COLO668 (cell line): ENCODE measurements around the gene MGAT4B.
"Not testable (repeated sequence)": the region's sequence is repeated elsewhere in the genome, so short reads cannot be mapped to it uniquely, and the experiment has no call there.

Experiments
- DNase-seq: peaks from one replicate; lab custom pipeline; 2025; ENCODE audit not compliant: unreplicated experiment; lab: John Stamatoyannopoulos, UW

MGAT4B gene

DNA sequence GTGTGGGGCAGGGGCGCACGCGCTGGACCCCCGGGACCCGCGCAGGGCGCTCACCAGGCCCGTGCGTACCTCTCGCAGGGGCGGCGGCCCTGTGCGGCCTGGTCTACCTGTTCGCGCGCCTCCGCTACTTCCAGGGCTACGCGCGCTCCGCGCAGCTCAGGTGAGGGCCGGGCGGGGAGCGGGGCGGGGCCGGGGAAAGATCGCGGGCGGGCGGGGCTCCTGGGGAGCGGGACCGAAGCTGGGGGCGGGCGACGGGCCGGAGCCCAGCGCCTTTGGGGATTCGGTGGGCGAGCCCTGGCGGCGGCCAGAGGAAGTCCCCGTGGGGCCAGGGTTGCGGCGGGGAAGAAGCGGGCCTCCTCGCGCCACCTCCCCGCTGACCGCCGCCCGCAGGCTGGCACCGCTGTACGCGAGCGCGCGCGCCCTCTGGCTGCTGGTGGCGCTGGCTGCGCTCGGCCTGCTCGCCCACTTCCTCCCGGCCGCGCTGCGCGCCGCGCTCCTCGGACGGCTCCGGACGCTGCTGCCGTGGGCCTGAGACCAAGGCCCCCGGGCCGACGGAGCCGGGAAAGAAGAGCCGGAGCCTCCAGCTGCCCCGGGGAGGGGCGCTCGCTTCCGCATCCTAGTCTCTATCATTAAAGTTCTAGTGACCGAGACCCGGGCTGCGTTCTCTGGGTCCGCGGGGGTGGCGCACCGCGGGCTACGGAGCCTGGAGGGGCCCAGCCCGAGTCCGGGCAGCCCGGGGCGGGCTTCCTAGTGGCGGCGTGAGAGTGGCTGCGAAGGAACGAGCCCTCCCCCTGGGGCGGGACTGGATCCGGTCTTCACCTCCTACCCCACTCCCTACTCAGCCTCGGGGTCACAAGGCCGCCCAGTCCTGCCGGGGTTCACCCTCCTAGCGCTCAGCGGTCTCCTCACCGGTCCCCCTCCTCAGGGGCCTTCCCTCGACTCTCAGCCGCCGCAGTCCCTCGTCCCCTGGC lies 10.5 kb downstream of the MGAT4B start:
- peak; percentile 90 for DNase-seq

DNA sequence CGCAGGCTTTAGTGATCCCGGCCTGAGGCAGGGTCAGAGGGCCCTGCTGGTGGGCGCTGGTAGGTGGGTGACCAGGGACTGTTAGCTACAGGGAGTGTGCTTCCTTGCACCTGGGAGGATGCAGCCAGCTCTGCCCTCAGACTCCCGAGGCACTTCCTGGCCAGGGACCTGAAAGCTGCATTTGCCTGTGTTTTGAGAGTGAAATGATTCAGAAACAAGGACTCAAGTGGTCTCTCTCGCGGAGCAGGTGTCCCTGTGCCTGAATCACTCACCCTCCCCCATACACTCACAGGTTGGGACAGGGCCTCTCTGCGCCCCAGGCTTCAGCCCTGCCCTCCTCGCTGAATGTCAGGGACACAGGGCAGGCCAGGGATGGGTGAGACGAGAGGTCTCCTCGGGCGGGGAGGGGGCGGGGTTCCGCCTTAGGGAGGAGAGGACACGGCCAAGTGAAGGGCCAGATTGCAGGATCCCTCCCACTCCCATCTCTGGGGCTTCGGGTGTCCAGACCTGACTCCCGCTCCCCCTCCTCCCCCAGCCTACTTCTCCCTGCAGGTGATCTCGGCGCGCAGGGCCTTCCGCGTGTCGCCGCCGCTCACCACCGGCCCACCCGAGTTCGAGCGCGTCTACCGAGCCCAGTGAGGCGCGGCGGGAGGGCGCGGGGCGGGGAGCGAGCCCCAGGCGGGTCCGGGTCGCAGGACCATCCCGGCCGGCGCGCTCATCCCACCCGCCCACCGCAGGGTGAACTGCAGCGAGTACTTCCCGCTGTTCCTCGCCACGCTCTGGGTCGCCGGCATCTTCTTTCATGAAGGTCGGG lies 11.4 kb downstream of the MGAT4B start:
- peak; percentile 75 for DNase-seq

DNA sequence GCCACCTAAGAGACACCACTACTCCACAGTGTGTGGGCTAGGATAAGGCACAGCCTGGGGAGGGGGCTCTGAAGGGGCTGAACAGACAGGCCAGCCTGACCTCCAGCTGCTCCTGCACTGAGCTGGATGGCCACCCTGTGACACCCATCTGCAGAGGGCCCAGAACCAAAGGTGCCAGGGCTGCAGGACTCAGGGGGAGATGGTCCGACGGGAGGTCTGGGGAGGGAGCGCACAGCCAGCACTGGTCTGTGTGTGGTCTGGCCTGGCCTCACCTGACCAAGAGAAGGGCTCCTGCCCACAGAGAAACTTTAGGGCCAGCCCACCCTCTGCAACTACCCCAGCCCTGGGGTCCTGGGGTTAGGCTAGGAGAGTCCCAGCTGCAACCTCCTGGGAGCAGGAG lies 12.1 kb downstream of the MGAT4B start:
- DNase-seq, result no peak

DNA sequence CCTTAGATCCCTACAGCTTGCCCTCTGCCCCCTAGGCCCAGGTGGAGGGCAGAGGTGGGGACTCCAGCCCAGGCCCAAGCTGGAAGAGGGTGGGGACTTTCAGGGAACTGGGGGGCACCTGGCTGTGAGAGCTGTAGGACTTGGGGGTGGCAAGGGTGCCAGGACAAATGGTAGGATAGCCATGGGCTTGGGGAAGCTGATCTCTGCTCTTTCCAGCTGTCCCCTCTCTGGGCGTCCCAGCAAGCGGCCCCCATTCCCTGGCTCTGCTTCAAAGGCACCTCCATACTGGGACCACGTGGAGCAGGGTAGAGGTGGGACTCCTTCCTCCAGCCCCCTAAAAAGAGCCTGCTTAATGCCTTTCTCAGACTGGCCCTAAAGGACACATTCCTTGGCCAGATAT lies 12.5 kb downstream of the MGAT4B start:
- no peak for DNase-seq

DNA sequence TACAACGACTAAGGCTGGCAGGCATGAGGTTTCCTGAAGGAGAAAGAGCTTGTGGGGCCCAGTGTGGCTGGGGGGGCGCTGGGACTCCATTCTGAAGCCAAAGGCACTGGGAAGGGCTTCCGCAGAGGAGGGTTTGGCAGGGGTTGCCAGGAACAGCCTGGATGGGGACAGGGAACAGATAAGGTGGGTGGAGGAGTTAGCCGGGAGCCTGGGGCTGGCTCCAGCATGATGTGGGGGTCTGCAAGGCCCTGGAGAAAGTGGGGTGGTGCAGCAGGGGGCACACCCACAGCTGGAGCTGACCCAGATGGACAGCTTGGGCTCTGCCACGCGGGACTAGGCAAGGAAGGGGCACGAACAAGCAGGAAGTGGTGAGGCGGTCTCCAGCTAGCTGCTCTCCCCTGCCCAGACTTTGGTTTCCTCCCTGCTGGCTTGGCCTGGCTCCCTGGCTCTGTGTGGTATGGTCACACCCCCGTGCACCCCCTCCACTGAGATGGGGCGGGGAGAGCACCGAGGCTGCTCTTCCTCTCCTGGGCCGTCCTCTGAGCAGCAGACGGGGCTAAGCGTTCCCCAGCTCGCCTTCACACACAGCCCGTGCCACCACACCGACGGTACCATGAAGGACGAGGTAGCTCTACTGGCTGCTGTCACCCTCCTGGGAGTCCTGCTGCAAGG lies 13.1 kb downstream of the MGAT4B start, which contains the start of gene LTC4S:
LTC4S (plus strand) TSS at position 519 of the 672 bp plus-strand sequence; CDS start at position 614, 95 bp downstream.
- no peak for DNase-seq

DNA sequence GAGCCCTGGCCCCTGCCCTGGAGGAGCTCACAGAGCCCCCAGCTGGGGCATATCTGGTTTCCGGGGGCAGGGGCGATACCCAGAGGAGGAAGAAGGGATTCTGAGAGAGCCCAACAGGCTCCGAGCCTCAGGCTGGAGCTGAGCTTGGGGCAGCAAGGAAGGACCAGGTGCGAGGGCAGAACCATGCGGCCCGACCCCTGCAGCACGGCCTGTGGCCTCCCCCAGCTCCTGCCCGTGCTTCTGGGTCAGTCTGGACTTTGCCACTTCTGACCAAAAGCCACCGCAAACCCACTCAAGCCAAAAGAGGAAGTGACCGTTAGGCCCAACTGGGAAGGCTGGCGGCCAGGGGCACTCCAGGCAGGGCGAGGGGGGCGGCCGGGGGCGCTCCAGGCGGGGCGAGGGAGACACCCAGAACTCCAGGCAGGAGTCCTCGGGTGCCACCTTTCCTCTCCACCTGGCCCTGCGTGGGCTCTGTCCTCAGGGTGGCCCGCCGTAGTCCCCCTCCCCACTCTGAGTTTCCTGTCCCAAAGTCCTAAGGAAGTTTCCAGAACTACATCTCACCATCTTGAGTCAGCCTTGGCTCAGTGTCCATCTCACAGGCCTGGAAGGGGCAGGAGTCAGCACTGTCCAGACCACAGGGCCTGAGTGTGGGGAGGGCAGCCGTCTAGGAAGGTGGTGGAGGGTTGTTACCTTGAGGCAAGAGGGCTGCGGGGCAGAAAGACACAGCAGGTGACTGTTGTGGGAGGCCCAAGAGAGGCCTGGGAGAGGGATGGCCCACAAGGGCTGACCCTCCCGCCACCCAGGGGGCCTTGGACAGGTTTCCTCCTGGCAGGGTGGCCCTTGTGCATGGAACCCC lies 13.8 kb downstream of the MGAT4B start:
- DNase-seq, result no peak

DNA sequence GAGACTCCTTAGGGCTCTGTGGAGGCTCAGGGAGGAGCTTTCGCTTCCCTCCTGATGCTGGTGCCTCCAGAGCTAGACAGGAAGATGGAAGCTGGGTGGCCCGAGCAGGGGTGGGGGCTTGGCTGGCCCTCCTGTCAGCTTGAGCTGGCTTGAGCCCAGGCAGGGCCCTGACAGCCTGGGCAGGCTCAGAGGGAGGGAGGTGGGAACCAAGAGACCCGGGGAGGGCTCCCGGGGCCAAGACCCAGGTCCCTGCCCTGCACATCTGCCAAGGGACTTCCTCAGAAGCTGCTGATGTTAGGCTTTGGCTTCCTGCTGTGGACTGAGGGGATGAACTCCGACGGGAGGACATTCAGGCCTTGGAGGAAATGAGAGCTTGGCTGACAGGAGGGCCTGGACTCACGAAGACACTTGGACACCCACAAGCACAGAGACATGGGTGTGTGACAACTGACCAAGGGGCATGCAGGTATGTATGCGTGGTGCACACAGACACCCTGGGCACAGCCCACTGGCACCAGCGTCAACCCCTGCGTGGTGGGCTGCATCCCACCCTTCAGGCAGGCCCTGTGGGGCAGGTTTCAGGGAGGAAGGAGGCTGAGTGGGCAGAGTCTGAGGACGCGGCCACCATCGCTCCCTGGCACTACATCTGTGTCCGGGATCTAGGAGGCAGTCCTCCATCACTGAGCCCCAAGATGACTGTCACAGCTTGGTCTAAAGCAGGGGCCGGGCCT lies 14.6 kb downstream of the MGAT4B start:
- no peak for DNase-seq

DNA sequence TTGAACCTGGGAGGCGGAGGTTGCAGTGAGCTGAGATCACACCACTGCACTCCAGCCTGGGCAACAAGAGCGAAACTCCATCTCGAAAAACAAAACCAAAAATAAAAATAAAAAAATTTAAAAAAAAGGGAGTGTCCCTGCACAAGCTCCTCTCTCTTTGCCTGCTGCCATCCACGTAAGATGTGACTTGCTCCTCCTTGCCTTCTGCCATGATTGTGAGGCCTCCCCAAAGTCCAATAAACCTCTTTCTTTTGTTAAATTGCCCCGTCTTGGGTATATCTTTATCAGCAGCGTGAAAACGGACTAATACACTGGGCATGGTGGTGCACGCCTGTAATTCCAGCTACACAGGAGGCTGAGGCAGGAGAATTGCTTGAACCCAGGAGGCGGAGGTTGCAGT lies 17.4 kb downstream of the MGAT4B start:
- not testable (repeated sequence) for DNase-seq

DNA sequence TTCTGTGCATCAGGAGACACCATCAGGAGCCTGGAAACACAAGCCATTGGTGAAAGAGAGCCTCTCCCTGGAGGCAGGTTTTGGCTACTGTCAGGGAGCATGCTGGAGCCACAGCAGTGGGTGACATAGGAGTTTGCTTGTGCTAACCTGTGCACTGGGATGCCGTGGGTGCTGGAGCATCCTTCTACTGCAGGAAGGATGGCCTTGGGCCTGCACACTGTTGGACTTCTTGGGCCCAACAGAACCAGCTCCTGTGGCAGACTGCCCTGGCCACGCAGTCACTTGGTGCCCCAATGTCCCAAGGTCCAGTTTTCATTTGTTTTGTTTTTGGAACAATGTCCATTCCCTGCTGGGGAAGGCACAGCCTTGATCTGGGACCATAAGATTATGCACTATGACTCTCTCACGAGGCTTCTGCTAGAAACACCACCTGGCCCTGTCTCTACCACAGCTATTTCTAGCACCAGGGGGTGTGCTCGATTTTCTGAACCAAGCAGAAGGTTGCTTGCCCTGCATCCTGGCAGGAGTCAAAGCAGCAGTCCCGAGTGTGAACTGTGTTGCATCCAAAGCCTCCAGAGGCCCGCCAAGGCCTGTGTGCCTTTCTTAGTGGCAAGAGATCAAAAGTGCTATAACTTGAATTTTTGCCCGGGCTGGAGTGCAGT lies 18.3 kb downstream of the MGAT4B start:
- DNase-seq, result no peak

DNA sequence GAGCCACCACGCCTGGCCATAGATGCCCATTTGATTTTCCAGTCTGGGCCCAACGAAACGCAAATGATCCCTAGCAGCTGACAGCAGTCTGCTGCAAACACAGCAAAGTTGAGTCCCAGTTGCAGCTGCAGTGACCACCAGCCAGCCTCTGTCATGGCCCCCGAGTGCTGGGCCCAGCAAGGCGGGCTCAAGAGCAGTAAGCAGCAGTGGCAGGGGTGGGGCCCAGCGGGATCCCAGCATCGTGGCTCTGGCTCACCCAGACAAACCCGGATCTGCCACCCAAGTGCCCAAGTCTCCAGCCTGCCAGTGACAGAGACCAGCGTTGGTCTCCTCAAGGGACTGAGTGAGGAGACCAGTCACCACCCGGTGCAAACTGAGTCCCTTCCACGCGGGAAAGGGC lies 19.8 kb downstream of the MGAT4B start:
- no peak for DNase-seq

DNA sequence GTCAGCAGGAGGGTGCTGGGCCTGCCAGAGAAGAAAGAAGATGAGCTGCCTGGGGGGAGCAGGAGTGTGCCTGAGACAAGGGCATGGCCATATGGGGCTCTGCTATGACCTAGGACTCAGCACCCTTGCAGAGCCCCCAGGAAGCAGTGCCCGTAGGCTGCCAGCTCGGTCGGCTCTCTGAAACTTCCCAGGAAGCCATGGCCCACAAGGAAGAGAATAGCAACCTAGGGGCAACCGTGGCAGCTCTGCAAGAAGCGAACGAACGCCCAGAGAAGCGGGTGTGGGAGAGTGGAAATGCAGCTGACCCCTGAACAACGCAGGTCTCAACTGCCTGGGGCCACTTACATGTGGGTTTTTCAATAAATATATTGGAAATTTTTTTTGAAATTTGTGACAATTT lies 23.5 kb downstream of the MGAT4B start:
- DNase-seq, result no peak

DNA sequence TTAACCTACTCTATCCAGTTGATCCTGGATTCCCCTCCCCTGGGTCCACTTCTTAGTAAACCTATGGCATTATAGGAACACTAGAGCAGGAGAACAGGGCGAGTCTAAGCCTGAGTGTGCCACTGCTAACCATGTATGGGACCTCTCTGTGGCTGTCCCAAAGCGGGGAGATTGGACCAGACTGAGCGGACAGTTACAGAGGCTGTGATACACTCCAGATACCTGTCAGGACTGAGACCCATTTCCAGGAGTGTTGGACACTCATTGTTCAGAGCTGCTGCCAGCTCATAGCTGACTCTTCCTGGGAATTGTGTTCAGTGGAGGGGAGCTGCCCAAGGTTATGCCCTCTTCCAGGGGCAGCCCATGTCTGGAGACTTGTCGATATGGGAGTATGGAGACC lies 24.8 kb downstream of the MGAT4B start:
- no peak for DNase-seq

DNA sequence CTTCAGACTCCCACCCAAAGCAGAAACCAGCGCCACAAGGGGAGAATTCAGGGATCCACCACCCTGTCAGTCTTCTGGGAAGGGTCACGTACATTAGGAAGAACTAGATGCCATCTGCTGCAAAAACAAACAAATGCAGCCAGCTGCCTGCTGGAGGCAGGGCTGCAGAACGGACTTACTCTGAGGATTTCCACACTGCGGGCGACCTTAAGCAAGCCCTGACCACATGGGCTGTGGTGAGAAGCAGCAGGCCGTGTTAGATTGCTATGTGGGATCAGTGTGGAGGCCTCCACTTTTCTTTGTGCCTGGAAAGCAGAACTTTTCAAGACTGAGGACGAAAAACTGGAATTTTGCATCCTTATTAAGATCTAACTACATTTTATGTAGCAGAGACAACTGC lies 26.3 kb downstream of the MGAT4B start:
- DNase-seq, result no peak

DNA sequence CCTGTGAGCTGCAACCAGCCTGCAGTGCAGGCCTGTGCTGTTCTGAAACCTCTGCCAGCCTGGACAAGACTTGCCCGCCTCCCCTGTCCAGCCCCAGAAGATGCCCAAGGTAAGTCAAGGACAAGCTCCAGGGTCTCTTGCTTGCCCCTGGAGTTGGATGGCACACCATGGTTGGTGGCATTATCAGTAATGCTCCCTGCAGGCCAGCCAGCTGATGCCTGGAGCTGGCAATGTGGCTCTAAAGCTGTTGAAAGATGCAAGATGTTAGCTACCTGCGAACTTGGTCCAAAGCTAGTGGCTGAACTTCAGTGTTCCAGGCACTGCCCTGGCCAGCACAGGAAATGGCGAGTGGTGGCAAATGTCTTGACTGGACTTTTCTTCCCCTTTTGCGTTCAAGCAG lies 26.8 kb downstream of the MGAT4B start:
- DNase-seq, result no peak

DNA sequence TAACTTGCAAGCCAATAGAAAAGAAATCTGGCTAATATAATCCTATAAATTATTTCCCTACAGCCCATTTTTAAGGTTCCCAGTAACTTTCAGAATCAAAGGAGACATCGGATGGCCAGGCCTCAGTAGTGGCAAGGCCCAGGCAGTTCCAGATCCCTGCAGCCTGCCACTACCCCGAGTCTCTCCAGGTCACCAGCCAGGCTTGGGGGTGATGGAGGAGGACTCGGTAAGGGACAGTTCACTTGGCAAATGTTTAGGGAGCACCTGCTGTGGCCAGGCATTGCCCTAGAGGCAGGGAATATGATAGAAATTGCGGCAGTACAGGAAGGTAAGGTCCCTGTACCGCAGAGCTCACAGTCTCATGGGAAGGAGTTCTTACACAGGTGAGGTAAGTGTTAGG lies 28.1 kb downstream of the MGAT4B start:
- DNase-seq, result no peak

DNA sequence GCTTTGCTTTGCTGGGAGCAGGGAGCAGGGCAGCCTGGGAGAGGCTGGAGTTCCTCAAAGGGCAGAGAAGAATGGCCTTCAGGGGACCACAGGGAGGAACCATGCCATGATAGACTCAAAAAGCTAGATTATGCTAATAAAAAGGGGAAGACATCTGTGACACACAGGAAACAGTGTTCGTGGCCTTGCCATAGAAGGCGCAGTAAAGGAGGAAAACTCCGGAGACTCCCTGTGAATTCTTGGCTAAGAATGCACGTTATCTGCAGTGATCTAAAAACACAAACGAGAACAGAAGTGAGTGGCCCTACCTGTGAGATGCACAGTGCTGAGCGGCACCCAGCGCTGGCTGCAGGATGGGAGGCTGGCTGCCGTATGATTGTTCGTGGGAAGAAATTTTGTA lies 28.8 kb downstream of the MGAT4B start:
- DNase-seq, result no peak

DNA sequence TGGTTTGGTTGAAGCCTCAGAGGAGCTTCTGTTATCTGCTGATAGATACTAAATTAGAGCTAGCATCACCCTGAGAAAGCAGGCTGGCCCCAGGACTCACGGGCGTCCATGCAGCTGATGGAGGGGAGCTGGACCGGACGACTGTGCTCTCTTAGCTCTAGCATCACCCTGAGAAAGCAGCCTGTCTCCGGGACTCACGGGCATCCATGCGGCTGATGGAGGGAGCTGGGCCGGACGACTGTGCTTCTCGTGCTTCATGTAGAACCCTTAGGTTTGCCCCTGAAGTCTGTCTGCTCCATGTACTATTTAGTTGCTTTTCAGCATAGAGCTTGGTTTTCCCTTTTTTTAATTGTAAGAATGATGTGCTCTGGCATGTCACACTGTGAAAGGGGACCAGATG lies 29.2 kb downstream of the MGAT4B start:
- no peak for DNase-seq

DNA sequence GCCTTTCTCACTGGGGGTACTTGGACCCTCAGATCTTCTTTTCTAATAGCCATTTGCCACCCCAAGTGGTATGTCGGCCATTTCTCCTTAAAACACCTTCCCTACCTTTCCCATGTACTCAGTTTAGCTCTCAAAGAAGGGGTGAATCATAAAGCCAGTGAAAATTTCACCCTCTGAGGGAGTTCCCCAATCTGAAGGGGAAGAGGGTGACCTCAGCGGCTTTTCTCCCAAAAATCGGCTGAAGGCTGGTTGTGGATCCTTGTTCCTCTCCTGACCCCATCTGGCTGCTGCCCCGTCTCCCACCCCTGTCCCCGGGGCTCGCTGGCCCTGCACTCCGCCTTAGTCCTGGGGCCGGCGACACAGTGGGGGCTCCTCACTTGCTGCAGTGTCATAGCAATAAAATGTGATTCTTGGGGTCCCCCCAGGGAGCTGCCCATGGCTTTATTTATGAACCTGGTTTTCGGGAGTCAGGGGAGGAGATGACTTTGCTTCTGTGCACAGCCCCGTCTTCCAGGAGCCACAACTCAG lies 30.2 kb downstream of the MGAT4B start:
- DNase-seq, result no peak

DNA sequence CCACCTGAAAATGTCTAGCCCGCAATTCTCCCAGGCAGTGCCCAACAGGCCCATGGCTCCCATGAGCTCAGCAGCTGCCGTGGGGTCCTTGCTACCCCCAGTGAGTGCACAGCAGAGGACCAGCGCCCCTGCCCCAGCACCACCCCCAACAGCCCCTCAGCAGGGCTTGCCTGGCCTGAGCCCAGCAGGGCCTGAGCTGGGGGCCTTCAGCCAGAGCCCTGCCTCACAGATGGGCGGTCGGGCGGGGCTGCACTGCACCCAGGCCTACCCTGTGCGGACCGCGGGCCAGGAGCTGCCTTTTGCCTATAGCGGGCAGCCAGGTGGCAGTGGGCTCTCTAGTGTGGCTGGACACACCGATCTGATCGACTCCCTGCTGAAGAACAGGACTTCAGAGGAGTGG lies 32.2 kb downstream of the MGAT4B start:
- DNase-seq, result no peak
